OCI-LY1 (cell line): ENCODE results near the gene SMU1.

Experiments used
- H2AFZ ChIP-seq: fragments of 200-600 bp; sonication (generic), shearing (Covaris generic); 2 replicates; pipeline ENCODE4 v1.6.0; 2014; ENCODE audit warnings: antibody characterized with exemption, mild to moderate bottlenecking, low read length
- H3F3A ChIP-seq: fragments of 200-600 bp; sonication (generic), shearing (Covaris generic); 2 replicates; pipeline ENCODE4 v1.6.0; 2014; ENCODE audit warnings: mild to moderate bottlenecking, antibody characterized with exemption, low read length, moderate library complexity; ENCODE audit not compliant: insufficient read depth
- H3K27ac ChIP-seq: fragments of 200-600 bp; sonication (generic); 2 replicates; pipeline ENCODE4 v1.5.1; 2014; ENCODE audit warnings: low read length, mixed run types, mild to moderate bottlenecking, low read depth; ENCODE audit not compliant: poor library complexity, severe bottlenecking
- H3K27me3 ChIP-seq: fragments of 200-600 bp; sonication (generic); 2 replicates; pipeline ENCODE4 v1.6.0; 2014; ENCODE audit warnings: antibody characterized with exemption, mild to moderate bottlenecking, low read length, moderate library complexity; ENCODE audit not compliant: insufficient read depth
- H3K36me3 ChIP-seq: fragments of 200-600 bp; sonication (generic); 2 replicates; pipeline ENCODE4 v1.6.1; 2014; ENCODE audit warnings: mild to moderate bottlenecking, antibody characterized with exemption, low read length, moderate library complexity, mixed read lengths; ENCODE audit not compliant: insufficient read depth
- H3K4me1 ChIP-seq: fragments of 200-600 bp; sonication (generic); 2 replicates; pipeline ENCODE4 v1.5.1; 2014; ENCODE audit warnings: mild to moderate bottlenecking, low read length, moderate library complexity; ENCODE audit not compliant: insufficient read depth, severe bottlenecking
- H3K4me2 ChIP-seq: fragments of 200-600 bp; sonication (generic), shearing (Covaris generic); 2 replicates; pipeline ENCODE4 v1.6.1; 2014; ENCODE audit warnings: low read length
- H3K4me3 ChIP-seq: fragments of 200-600 bp; sonication (generic); 2 replicates; pipeline ENCODE4 v1.5.1; 2014; ENCODE audit warnings: low read length, low read depth, mild to moderate bottlenecking, mixed read lengths; ENCODE audit not compliant: poor library complexity, severe bottlenecking
- H3K79me2 ChIP-seq: fragments of 200-600 bp; shearing (Covaris generic); 2 replicates; pipeline ENCODE4 v1.6.1; 2016; ENCODE audit warnings: mixed run types, low read length, mixed read lengths; ENCODE audit not compliant: insufficient read depth
- H3K9ac ChIP-seq: fragments of 200-600 bp; sonication (generic), shearing (Covaris generic); 2 replicates; pipeline ENCODE4 v1.6.1; 2014; ENCODE audit warnings: mild to moderate bottlenecking, low read length, mixed read lengths
- H3K9me2 ChIP-seq: fragments of 200-600 bp; sonication (generic), shearing (Covaris generic); 2 replicates; pipeline ENCODE4 v1.6.1; 2014; ENCODE audit warnings: low read depth, mild to moderate bottlenecking, low read length, mixed read lengths
- H3K9me3 ChIP-seq: fragments of 200-600 bp; shearing (Covaris generic); 2 replicates; pipeline ENCODE4 v1.6.1; 2014; ENCODE audit warnings: low read length, mixed read lengths
- H4K20me1 ChIP-seq: fragments of 200-600 bp; sonication (generic), shearing (Covaris generic); 2 replicates; pipeline ENCODE4 v1.6.0; 2016; ENCODE audit warnings: mild to moderate bottlenecking, low read length; ENCODE audit not compliant: insufficient read depth
- CTCF ChIP-seq: fragments of 200-600 bp; sonication (generic), shearing (Covaris generic); IDR thresholded peaks from 2 replicates; pipeline ENCODE4 v1.5.1; 2017; ENCODE audit warnings: mild to moderate bottlenecking, antibody characterized with exemption, low read length, moderate library complexity, mixed read lengths
- EZH2 ChIP-seq: fragments of 200-600 bp; sonication (generic), shearing (Covaris generic); IDR thresholded peaks from 2 replicates; pipeline ENCODE4 v1.8.0; 2017; ENCODE audit warnings: borderline replicate concordance, mixed run types, mild to moderate bottlenecking, antibody characterized with exemption, low read length, moderate library complexity, mixed read lengths

SMU1 gene

GRCh38 chr9:33106827-33107621, 30.6 kb upstream of the SMU1 start:
- Histone ChIP-seq H3K9me3 (no peaks in the 10 kb centered on the region), H3K4me3 (no peak overlapping the region), H2AFZ (no peak overlapping the region), H3K27ac (no peak overlapping the region), H3K4me2 (no peak overlapping the region), H3K79me2 (no peaks in the 10 kb centered on the region), H3K36me3 (no peaks in the 10 kb centered on the region), H3K27me3 (no peaks in the 10 kb centered on the region), H3F3A (no peaks in the 10 kb centered on the region), H3K9ac (no peak overlapping the region), H3K4me1 (no peaks in the 10 kb centered on the region), H4K20me1 (no peaks in the 10 kb centered on the region), H3K9me2 (no peaks in the 10 kb centered on the region)
- TF ChIP-seq CTCF, result no peak
- no peak for TF ChIP-seq EZH2

- Histone ChIP-seq H4K20me1 (no peaks in the 10 kb centered on the region), H3K36me3 (no peaks in the 10 kb centered on the region), H3K4me3 (no peak overlapping the region), H3K27me3 (no peaks in the 10 kb centered on the region), H3K4me1 (no peaks in the 10 kb centered on the region), H3K9ac (no peak overlapping the region), H3K4me2 (no peak overlapping the region), H3F3A (no peaks in the 10 kb centered on the region), H2AFZ (no peak overlapping the region), H3K9me2 (no peaks in the 10 kb centered on the region), H3K27ac (no peak overlapping the region), H3K79me2 (no peaks in the 10 kb centered on the region), H3K9me3 (no peaks in the 10 kb centered on the region)
- TF ChIP-seq CTCF (no peak), EZH2 (no peak)
Observed at GRCh38 chr9:33106372-33106771, 29.9 kb upstream of the SMU1 start.

GRCh38 chr9:33105959-33106358, 29.5 kb upstream of the SMU1 start:
- H2AFZ ChIP-seq, result no peak overlapping the region
- TF ChIP-seq CTCF (no peak), EZH2 (no peak)
- H3K27ac ChIP-seq, result no peak overlapping the region
- H4K20me1 ChIP-seq, result no peaks in the 10 kb centered on the region
- H3K4me1 ChIP-seq, result no peaks in the 10 kb centered on the region
- no peaks in the 10 kb centered on the region for H3K27me3 ChIP-seq
- no peaks in the 10 kb centered on the region for H3K79me2 ChIP-seq
- H3F3A ChIP-seq, result no peaks in the 10 kb centered on the region
- H3K36me3 ChIP-seq, result no peaks in the 10 kb centered on the region
- no peaks in the 10 kb centered on the region for H3K9me3 ChIP-seq
- H3K9ac ChIP-seq, result no peak overlapping the region
- no peak overlapping the region for H3K4me2 ChIP-seq
- H3K4me3 ChIP-seq, result no peak overlapping the region
- no peaks in the 10 kb centered on the region for H3K9me2 ChIP-seq
